ENCODE data around the gene DCC.

GRCh38 chr18:53080687-53081086 is 740.7 kb downstream of the DCC start:
- TF ChIP-seq NFRKB (IDR thresholded peaks at IDR 0.05) (no peak), TARDBP (IDR thresholded peaks at IDR 0.05) (no peak), SP1 (IDR thresholded peaks at IDR 0.05) (no peak), BHLHE40 (IDR thresholded peaks at IDR 0.05; ENCODE audit: borderline replicate concordance) (no peak), ELF4 (IDR thresholded peaks at IDR 0.05) (no peak), FOXM1 (IDR thresholded peaks at IDR 0.05; ENCODE audit: borderline replicate concordance) (no peak), SUZ12 (IDR thresholded peaks at IDR 0.05) (no peak), ARNT (IDR thresholded peaks at IDR 0.05) (no peak), PKNOX1 (IDR thresholded peaks at IDR 0.05) (no peak), HDGF (IDR thresholded peaks at IDR 0.05; ENCODE audit: borderline replicate concordance) (no peak), FOXA1 (IDR thresholded peaks at IDR 0.05) (no peak), ZNF384 (IDR thresholded peaks at IDR 0.05) (no peak), L3MBTL2 (conservative IDR thresholded peaks at IDR 0.05) (no peak)

All from HEK293T (cell line).